HEK293 (cell line): ENCODE measurements around the gene TTC27.

Experiments
- CTCF ChIP-seq: fragments of 450-650 bp; formaldehyde crosslinking; IDR thresholded peaks from 2 replicates; pipeline ENCODE4 v1.5.1; 2016; ENCODE audit warnings: missing biosample characterization, missing genetic modification characterization
- PRDM2 ChIP-seq: fragments of 450-650 bp; formaldehyde crosslinking; IDR thresholded peaks from 2 replicates; pipeline ENCODE4 v1.5.1; 2016; ENCODE audit warnings: missing biosample characterization, missing genetic modification characterization, borderline replicate concordance
- SETDB1 ChIP-seq: IDR thresholded peaks from one replicate; pipeline ENCODE4 v1.6.1; 2017; ENCODE audit warnings: mild to moderate bottlenecking, low read length, moderate library complexity, mixed read lengths; ENCODE audit not compliant: insufficient read length
- ZNF274 ChIP-seq, 2 experiments: fragments of 200-500 bp in 1 of 2; fragments of 450-650 bp in 1 of 2; sonication (Bioruptor generic) in 1 of 2; formaldehyde crosslinking in 1 of 2; IDR thresholded peaks; 2 replicates each; pipeline versions ENCODE4 v1.5.1 to v1.6.1; 2014 to 2016; ENCODE audit warnings: borderline replicate concordance in 1 of 2, inconsistent platforms in 1 of 2, low read length in 1 of 2, missing biosample characterization in 1 of 2, missing genetic modification characterization in 1 of 2
- ZNF311 ChIP-seq: fragments of 450-650 bp; formaldehyde crosslinking; IDR thresholded peaks from 2 replicates; pipeline ENCODE4 v1.5.1; 2017; ENCODE audit warnings: missing biosample characterization, missing genetic modification characterization, borderline replicate concordance
- ZNF658 ChIP-seq: fragments of 450-650 bp; formaldehyde crosslinking; IDR thresholded peaks from 2 replicates; pipeline ENCODE4; 2016; ENCODE audit warnings: missing biosample characterization, missing genetic modification characterization
- ZNF670 ChIP-seq: fragments of 450-650 bp; formaldehyde crosslinking; IDR thresholded peaks from 2 replicates; pipeline ENCODE4 v1.5.1; 2016; ENCODE audit warnings: missing biosample characterization, missing genetic modification characterization, low read depth
- ZSCAN30 ChIP-seq: fragments of 450-650 bp; IDR thresholded peaks from 2 replicates; pipeline ENCODE4 v1.5.1; 2018; ENCODE audit warnings: missing biosample characterization, mild to moderate bottlenecking, missing genetic modification characterization, moderate library complexity
- ZXDB ChIP-seq: fragments of 450-650 bp; formaldehyde crosslinking; IDR thresholded peaks from 2 replicates; pipeline ENCODE4 v1.5.1; 2016; ENCODE audit warnings: missing biosample characterization, missing genetic modification characterization
- TF ChIP-seq, protein P1 (sequence below): fragments of 450-650 bp; formaldehyde crosslinking; optimal IDR thresholded peaks from 2 replicates; pipeline ENCODE3; 2016; ENCODE audit warnings: missing biosample characterization, mild to moderate bottlenecking, missing genetic modification characterization
- TF ChIP-seq, protein P2 (sequence below): fragments of 450-650 bp; formaldehyde crosslinking; IDR thresholded peaks from 2 replicates; pipeline ENCODE4 v1.5.1; 2016; ENCODE audit warnings: missing biosample characterization, missing genetic modification characterization
- TF ChIP-seq, protein P3 (sequence below): fragments of 450-650 bp; formaldehyde crosslinking; IDR thresholded peaks from 2 replicates; pipeline ENCODE4 v1.5.1; 2017; ENCODE audit warnings: missing biosample characterization, missing genetic modification characterization
- TF ChIP-seq, protein P4 (sequence below): fragments of 450-650 bp; formaldehyde crosslinking; IDR thresholded peaks from 2 replicates; pipeline ENCODE4 v1.5.1; 2016; ENCODE audit warnings: missing biosample characterization, missing genetic modification characterization, low read depth
- TF ChIP-seq, protein P5 (sequence below): fragments of 450-650 bp; formaldehyde crosslinking; IDR thresholded peaks from 2 replicates; pipeline ENCODE4 v1.5.1; 2016; ENCODE audit warnings: missing biosample characterization, missing genetic modification characterization

GRCh38 chr2:32865399-32866068 lies 237.7 kb downstream of the TTC27 start:
- TF ChIP-seq CTCF = no peak
- TF ChIP-seq, protein P1, sequence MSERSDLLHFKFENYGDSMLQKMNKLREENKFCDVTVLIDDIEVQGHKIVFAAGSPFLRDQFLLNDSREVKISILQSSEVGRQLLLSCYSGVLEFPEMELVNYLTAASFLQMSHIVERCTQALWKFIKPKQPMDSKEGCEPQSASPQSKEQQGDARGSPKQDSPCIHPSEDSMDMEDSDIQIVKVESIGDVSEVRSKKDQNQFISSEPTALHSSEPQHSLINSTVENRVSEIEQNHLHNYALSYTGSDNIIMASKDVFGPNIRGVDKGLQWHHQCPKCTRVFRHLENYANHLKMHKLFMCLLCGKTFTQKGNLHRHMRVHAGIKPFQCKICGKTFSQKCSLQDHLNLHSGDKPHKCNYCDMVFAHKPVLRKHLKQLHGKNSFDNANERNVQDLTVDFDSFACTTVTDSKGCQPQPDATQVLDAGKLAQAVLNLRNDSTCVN (tag by site-specific recombination) = no peak
- TF ChIP-seq, protein P2, sequence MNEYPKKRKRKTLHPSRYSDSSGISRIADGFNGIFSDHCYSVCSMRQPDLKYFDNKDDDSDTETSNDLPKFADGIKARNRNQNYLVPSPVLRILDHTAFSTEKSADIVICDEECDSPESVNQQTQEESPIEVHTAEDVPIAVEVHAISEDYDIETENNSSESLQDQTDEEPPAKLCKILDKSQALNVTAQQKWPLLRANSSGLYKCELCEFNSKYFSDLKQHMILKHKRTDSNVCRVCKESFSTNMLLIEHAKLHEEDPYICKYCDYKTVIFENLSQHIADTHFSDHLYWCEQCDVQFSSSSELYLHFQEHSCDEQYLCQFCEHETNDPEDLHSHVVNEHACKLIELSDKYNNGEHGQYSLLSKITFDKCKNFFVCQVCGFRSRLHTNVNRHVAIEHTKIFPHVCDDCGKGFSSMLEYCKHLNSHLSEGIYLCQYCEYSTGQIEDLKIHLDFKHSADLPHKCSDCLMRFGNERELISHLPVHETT (tag by site-specific recombination) = no peak
- TF ChIP-seq ZNF658 = no peak
- TF ChIP-seq, protein P3, sequence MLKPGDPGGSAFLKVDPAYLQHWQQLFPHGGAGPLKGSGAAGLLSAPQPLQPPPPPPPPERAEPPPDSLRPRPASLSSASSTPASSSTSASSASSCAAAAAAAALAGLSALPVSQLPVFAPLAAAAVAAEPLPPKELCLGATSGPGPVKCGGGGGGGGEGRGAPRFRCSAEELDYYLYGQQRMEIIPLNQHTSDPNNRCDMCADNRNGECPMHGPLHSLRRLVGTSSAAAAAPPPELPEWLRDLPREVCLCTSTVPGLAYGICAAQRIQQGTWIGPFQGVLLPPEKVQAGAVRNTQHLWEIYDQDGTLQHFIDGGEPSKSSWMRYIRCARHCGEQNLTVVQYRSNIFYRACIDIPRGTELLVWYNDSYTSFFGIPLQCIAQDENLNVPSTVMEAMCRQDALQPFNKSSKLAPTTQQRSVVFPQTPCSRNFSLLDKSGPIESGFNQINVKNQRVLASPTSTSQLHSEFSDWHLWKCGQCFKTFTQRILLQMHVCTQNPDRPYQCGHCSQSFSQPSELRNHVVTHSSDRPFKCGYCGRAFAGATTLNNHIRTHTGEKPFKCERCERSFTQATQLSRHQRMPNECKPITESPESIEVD (tag by site-specific recombination) = no peak
- no peak for TF ChIP-seq ZNF311
- TF ChIP-seq ZNF670 = no peak
- TF ChIP-seq, protein P4, sequence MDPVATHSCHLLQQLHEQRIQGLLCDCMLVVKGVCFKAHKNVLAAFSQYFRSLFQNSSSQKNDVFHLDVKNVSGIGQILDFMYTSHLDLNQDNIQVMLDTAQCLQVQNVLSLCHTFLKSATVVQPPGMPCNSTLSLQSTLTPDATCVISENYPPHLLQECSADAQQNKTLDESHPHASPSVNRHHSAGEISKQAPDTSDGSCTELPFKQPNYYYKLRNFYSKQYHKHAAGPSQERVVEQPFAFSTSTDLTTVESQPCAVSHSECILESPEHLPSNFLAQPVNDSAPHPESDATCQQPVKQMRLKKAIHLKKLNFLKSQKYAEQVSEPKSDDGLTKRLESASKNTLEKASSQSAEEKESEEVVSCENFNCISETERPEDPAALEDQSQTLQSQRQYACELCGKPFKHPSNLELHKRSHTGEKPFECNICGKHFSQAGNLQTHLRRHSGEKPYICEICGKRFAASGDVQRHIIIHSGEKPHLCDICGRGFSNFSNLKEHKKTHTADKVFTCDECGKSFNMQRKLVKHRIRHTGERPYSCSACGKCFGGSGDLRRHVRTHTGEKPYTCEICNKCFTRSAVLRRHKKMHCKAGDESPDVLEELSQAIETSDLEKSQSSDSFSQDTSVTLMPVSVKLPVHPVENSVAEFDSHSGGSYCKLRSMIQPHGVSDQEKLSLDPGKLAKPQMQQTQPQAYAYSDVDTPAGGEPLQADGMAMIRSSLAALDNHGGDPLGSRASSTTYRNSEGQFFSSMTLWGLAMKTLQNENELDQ (tag by site-specific recombination) = no peak
- no peak for TF ChIP-seq PRDM2 (tag by site-specific recombination)
- TF ChIP-seq ZSCAN30 = no peak
- no peak for TF ChIP-seq ZNF274 (IDR thresholded peaks at IDR 0.05; ENCODE audit: low read length)
- TF ChIP-seq ZNF274 (tag by site-specific recombination; IDR thresholded peaks at IDR 0.05; ENCODE audit: borderline replicate concordance) = no peak
- TF ChIP-seq SETDB1 = no peak
- TF ChIP-seq, protein P5, sequence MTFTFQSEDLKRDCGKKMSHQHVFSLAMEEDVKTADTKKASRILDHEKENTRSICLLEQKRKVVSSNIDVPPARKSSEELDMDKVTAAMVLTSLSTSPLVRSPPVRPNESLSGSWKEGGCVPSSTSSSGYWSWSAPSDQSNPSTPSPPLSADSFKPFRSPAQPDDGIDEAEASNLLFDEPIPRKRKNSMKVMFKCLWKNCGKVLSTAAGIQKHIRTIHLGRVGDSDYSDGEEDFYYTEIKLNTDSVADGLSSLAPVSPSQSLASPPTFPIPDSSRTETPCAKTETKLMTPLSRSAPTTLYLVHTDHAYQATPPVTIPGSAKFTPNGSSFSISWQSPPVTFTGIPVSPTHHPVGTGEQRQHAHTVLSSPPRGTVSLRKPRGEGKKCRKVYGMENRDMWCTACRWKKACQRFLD (tag by site-specific recombination) = no peak
- TF ChIP-seq ZXDB = no peak
